Stimulated activated naive CD8-positive, alpha-beta T cell treated with anti-CD3 and anti-CD28 coated beads, Interleukin-15, Interleukin-2, amounts not matched to agents 100 U/mL and 50 U/mL, for 24 hours (primary cell): ENCODE results near the gene ARID3A.
"Not testable (repeated sequence)": the region's sequence is repeated elsewhere in the genome, so short reads cannot be mapped to it uniquely, and the experiment has no call there.

Experiments used
- ATAC-seq: fragments of 150-1000 bp; cut with Tn5 transposase; one replicate; pipeline ENCODE4 v1.10.0; 2021
- DNase-seq: peaks from one replicate; pipeline ENCODE4 v3.0.0; 2021

ARID3A gene

GRCh38 chr19:891421-892200 is 34.2 kb upstream of the ARID3A start:
- DNase-seq, ATAC-seq: not testable (repeated sequence)

GRCh38 chr19:892243-892893 is 33.5 kb upstream of the ARID3A start:
- DNase-seq (peak; percentile 63), ATAC-seq (peak; percentile 26)

GRCh38 chr19:892894-893689 is 32.7 kb upstream of the ARID3A start, which contains the start of the genes MED16 and RNU6-9:
Gene MED16, minus strand, starts transcription at chr19:893187. Its CDS starts 2,056 bp downstream, at chr19:891131.
Gene RNU6-9, plus strand, starts transcription at chr19:893484.
- peak; percentile 91 for ATAC-seq
- DNase-seq: peak; percentile 89

- DNase-seq: no peak
- no peak for ATAC-seq
Measured at GRCh38 chr19:896434-896833, 29.4 kb upstream of the ARID3A start.

- no peak for DNase-seq
- ATAC-seq: no peak
Measured at GRCh38 chr19:896999-897398, 28.8 kb upstream of the ARID3A start.

- no peak for DNase-seq
- ATAC-seq: no peak
Measured at GRCh38 chr19:897442-898039, 28.3 kb upstream of the ARID3A start.

GRCh38 chr19:898663-899062 is 27.2 kb upstream of the ARID3A start:
- DNase-seq (no peak), ATAC-seq (no peak)

- ATAC-seq (no peak), DNase-seq (no peak)
Measured at GRCh38 chr19:899336-900042, 26.3 kb upstream of the ARID3A start.

- DNase-seq (no peak), ATAC-seq (no peak)
Measured at GRCh38 chr19:900043-900301, 25.9 kb upstream of the ARID3A start.

GRCh38 chr19:900302-901111 is 25.3 kb upstream of the ARID3A start:
- ATAC-seq (peak; percentile 36), DNase-seq (no peak)

GRCh38 chr19:901216-902092 is 24.4 kb upstream of the ARID3A start:
- ATAC-seq (no peak), DNase-seq (no peak)

GRCh38 chr19:902093-902370 is 23.8 kb upstream of the ARID3A start:
- ATAC-seq: no peak
- no peak for DNase-seq

- DNase-seq (no peak), ATAC-seq (no peak)
Measured at GRCh38 chr19:902446-903226, 23.2 kb upstream of the ARID3A start.

- DNase-seq (no peak), ATAC-seq (no peak)
Measured at GRCh38 chr19:903266-903797, 22.5 kb upstream of the ARID3A start.

- DNase-seq: no peak
- ATAC-seq: no peak
Measured at GRCh38 chr19:904545-904944, 21.3 kb upstream of the ARID3A start.

GRCh38 chr19:906480-906879 is 19.4 kb upstream of the ARID3A start:
- ATAC-seq: no peak
- no peak for DNase-seq

- DNase-seq: peak; percentile 72
Measured at GRCh38 chr19:907183-907853, 18.5 kb upstream of the ARID3A start.

GRCh38 chr19:911197-912033 is 14.4 kb upstream of the ARID3A start:
- DNase-seq (no peak), ATAC-seq (no peak)

More at GRCh38 chr19:907183-907853, 18.5 kb upstream of the ARID3A start:
- peak; percentile 65 for ATAC-seq
